ENCODE measurements around the gene BLID.

BLID gene
- total RNA-seq = 0 reads per million in 2 donors

- no peak for DNase-seq
Measured at GRCh38 chr11:122115524-122116379, at the start of gene BLID. TSS of gene BLID (minus strand) at chr11:122116215. CDS start at chr11:122115922, 293 bp downstream.

DNA sequence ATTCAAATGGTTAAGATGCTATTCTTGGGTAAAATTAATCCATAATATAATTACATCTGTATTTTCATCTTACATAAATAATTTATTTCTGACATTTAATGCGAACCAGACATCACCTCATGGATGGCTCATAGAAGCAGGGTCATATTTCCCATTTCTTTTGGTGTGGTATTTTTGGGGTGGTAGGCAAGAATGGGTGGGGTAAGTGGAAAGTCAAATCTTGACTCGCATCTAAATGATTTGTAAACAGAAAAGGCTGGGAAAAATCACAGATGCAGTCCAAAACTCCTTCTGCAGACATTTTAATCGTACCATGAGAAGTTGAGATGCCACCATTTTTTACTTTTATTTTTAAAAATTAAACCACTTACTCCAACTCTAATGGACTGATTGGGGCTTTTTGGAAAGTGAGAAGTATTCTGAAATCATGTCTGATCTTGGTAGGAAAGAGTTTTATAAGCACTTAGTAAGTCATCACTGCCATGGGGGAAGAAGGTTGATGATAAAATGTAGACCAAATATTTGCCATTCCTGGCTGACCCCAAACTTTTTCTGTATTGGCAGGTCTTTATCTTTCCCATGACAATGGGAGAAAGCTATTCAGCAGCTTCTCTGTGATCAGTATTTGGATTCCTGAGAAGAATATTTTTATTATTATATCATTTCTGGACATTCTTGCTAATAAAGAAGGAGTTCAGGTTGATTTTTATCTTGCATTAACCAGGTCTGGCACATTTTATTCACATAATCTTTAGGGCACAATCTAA is 47.2 kb upstream of the BLID start:
- no peak for DNase-seq

GRCh38 chr11:122162095-122162494 is 46.1 kb upstream of the BLID start:
- no peak for DNase-seq

- no peak for DNase-seq
Measured at GRCh38 chr11:122160841-122161590, 45.0 kb upstream of the BLID start.

DNA sequence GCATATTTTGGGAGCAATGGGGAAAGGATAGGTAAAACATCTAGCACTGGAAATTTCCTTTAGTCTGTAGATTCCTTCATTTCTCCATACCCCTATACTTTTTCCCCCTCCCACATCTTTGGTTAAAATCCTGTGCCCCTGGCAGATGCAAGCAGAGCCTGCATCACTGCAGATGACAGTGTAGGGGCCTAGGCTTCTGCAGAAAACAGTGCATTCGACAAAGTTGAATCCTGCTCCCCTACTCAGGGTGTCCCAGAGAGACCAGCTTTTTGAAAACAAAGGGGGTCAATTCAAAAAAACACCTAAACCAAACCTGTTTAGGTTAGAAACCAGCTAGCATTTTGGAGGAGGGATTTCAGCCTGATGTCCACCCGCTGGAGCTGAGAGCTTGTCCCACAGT is 43.8 kb upstream of the BLID start:
- no peak for DNase-seq

- no peak for DNase-seq
Measured at GRCh38 chr11:122159173-122159721, 43.2 kb upstream of the BLID start.

DNA sequence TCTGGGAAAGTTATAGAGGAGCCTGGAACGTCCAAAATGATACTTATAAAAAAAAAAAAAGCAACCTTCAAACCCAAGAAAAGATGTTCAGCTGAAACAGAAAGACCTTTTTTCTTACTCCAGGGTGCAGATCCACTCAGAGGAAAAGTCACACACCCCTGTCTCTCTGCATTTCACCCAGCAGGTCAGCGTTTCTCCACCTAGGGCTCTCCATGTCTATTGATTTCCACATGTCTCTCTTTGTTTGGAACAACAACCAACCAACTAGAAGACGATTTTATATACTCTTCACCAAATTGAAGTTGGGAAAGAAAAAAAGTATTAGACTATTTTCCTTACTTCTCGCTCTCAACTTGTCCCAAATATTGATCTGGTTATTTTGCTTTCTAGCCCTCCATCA is 42.2 kb upstream of the BLID start:
- no peak for DNase-seq

DNA sequence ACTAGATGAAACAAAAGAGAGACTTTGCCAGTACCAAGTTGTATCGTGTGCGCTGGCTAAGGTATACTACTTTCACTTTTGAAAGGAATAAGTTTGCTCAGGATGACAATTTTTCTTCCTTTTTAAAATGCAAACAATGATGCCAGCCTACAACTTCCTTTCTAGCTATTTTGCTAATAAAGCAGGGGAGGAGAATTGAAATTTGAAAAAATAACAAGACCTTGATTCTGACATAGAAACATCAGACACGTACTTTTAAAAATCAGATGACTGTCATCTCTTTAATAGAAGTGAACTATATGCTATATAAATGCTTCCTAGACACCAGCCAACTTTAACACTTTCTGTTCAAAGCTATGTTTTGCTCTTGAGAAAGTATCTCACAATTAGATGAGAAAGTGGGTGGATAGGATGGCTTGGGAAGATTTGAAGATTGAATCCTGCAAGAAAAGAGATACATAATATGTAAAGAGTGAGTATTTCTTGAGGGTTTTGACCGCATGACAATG is 41.7 kb upstream of the BLID start:
- DNase-seq = no peak

DNA sequence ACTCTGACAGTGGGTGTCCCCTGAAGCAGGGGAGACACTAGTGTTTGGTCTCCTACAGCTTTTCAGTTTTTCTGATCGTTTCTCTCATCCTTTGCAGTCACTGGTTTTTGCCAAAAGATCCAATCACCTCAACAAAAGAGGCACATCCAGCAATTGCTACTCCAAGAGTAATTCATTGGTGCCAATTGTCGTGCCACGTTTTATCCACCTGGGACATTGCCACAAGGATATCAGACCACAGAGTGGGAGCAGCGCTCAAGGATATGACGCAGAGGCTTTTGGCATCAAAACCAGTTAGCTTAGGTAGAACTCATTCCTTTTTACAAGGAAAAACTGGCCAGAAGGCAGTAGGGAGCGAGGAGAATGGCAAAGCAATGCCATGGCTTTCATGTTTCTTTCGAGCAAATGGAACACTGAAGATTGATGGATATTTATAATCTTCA is 40.9 kb upstream of the BLID start:
- DNase-seq = no peak

GRCh38 chr11:122155765-122156527 is 39.9 kb upstream of the BLID start:
- no peak for DNase-seq

DNA sequence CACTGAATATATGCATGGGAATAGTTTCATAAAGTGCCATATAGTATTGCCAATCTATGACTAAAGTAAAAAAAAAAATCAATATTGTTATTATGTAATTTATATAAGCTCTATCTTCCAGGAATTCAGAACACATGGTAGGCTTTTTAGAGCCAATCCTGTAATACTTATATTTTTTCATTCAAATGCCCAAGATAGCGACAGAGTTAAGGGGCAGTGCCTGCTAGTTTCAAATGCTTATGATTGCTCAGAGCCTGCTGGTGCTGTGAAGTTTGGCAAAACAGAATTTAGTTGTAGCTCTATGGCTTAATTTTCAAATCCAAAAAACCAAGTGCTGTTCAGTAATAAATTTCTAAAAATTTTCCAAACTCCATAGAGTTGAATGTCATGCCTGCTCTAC is 39.0 kb upstream of the BLID start:
- DNase-seq = no peak

DNA sequence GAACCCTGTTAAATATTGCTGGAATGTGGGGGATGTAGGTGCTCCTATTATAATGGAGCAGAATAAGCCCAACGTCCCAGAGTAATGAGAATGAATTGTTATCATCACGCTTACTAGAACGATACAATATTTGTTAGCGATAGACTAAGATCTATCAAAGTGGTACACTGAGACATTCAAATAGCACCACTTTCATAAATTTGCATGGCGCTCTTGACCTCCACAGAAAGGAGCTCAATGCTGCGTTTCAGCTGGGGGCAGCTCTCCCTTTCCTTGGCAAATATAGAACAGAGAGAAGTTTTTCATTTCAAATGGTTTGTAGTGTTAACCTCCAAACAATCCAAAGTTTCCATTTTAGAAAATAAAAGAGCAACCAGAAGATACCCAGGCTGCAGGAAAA is 38.2 kb upstream of the BLID start:
- DNase-seq = no peak

- no peak for DNase-seq
Measured at GRCh38 chr11:122153746-122154145, 37.7 kb upstream of the BLID start.

DNA sequence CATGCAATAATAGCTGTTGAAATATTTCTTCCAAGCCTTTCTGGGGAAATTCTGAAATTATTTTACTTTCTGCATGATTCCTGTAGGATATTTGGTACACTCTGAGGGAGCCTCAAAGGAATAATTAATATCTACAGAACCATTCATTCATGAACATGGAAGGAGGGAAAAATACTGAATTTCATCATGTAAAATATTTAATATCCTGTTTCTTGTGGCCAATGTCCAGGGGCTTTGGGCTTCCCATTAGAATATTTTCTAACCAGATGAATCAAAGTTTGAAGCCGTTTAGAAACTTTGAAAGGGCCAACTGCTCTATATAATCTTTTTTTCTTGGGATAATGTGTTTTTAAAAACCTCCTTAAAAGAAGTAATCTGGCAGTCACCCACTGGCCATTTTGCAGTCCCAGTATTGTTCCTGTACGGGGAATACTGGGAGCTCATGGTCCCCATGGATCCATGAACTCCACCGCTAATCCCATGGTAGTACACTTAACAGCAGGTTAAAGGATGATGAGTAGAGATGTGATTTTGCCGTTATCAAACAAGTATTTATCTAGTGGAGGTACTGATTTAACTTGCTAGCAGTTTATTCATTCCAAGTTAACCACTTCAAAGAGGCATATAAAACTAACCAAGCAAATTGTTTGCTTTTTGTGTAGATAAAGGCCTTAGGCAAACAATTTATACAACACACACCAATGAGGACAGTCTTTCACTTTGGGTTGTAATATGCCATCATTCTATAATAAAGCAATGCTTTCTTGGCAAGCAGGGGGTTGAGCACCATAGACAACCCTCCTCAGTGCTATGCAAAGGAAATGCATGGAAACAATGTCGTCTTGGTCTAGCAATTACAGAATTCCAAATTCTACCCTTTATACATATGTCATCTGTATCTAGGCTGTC is 34.5 kb upstream of the BLID start:
- no peak for DNase-seq

GRCh38 chr11:122149202-122149601 is 33.2 kb upstream of the BLID start:
- DNase-seq = no peak

DNA sequence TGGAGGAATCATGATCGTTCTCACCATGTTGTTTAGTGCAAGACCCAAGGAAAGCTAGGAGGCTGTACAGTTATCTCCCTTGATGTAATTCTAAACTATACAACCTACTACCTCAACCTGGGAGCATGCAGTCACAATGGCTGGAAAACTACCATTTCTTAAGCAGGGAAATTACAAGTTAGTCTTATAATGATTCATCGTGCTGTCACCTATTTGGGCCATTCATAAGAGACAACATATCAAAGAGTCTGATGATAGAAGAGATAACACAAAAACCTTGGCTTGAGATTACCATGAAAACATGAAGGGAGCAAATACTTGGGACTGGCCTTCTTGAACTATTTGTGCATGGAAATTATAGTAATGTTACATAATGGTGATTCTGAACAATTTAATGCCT is 30.5 kb upstream of the BLID start:
- no peak for DNase-seq

DNA sequence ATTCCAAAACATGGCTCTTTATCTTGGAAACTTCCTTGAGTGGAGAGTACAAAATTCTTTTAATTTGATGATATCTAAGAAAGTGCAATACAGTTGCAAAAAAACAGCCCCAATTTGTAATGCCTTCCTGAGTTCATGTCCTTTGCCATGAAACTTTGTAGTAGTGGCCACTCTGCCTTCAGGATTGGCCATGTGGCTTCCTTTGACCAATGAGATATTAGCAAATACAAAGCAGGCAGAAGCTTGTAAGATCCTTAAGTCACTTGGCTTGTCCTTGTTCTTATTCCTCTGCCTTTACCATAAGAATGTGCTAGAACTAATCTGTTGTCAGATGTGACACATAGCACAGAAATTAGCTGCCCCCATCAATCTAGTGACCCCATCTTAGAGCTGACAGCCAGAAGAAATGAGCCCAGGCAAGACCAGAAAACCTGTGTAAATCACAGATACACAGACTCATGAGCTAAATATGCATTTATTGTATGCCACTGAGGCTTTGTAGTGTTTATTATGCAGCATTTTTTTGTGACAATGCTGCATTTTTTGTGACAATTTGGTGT is 29.8 kb upstream of the BLID start:
- no peak for DNase-seq

GRCh38 chr11:122144752-122145151 is 28.7 kb upstream of the BLID start:
- no peak for DNase-seq

- DNase-seq = no peak
Measured at GRCh38 chr11:122141725-122142124, 25.7 kb upstream of the BLID start.

- DNase-seq = no peak
Measured at GRCh38 chr11:122140500-122140899, 24.5 kb upstream of the BLID start.

- DNase-seq = no peak
Measured at GRCh38 chr11:122139595-122139866, 23.5 kb upstream of the BLID start.

Data from T-helper 9 cell (primary cell).